Loucy (cell line): Measurements from ENCODE around the gene MUC12.
"Not testable (repeated sequence)": the region's sequence is repeated elsewhere in the genome, so short reads cannot be mapped to it uniquely, and the experiment has no call there.

ENCODE experiments used
- H2AFZ ChIP-seq: fragments of 200-600 bp; sonication (generic); 2 replicates; pipeline ENCODE4 v1.6.0; 2016; ENCODE audit warnings: antibody characterized with exemption, mild to moderate bottlenecking, low read length, moderate library complexity
- H3F3A ChIP-seq: fragments of 200-600 bp; 2 replicates; pipeline ENCODE4 v1.6.0; 2016; ENCODE audit warnings: antibody characterized with exemption, low read depth, mild to moderate bottlenecking
- H3K27me3 ChIP-seq: fragments of 200-600 bp; sonication (generic); 2 replicates; pipeline ENCODE4 v1.6.1; 2014; ENCODE audit warnings: low read length, mild to moderate bottlenecking; ENCODE audit not compliant: insufficient read depth, poor library complexity, severe bottlenecking
- H3K36me3 ChIP-seq: fragments of 200-600 bp; sonication (generic); 2 replicates; pipeline ENCODE4 v1.6.1; 2016; ENCODE audit warnings: low read length; ENCODE audit not compliant: insufficient read depth
- H3K4me1 ChIP-seq: fragments of 200-600 bp; sonication (generic); 2 replicates; pipeline ENCODE4 v1.5.1; 2014; ENCODE audit warnings: low read length, mild to moderate bottlenecking; ENCODE audit not compliant: insufficient read depth, poor library complexity, severe bottlenecking
- H3K4me2 ChIP-seq: fragments of 200-600 bp; sonication (generic); 2 replicates; pipeline ENCODE4 v1.6.0; 2014; ENCODE audit warnings: antibody characterized with exemption, low read length, low read depth, mild to moderate bottlenecking; ENCODE audit not compliant: poor library complexity, severe bottlenecking
- H3K4me3 ChIP-seq: fragments of 200-600 bp; sonication (generic); 2 replicates; pipeline ENCODE4 v1.5.1; 2014; ENCODE audit warnings: low read length, mild to moderate bottlenecking, mixed read lengths; ENCODE audit not compliant: poor library complexity, severe bottlenecking
- H3K79me2 ChIP-seq: fragments of 200-600 bp; sonication (generic); 2 replicates; pipeline ENCODE4 v1.6.1; 2014; ENCODE audit warnings: low read length; ENCODE audit not compliant: insufficient read depth
- H3K9ac ChIP-seq: fragments of 200-600 bp; sonication (generic); 2 replicates; pipeline ENCODE4 v1.6.0; 2014; ENCODE audit warnings: mild to moderate bottlenecking, low read depth, low read length, moderate library complexity; ENCODE audit not compliant: poor library complexity, severe bottlenecking
- H3K9me2 ChIP-seq: fragments of 200-600 bp; sonication (generic); replicated peaks from 2 replicates; pipeline ENCODE4 v1.6.1; 2016; ENCODE audit warnings: low read depth, low read length, mixed read lengths
- H3K9me3 ChIP-seq: fragments of 200-600 bp; sonication (generic); 2 replicates; pipeline ENCODE4 v1.6.1; 2014; ENCODE audit warnings: mild to moderate bottlenecking, antibody characterized with exemption, low read length, low read depth; ENCODE audit not compliant: insufficient read depth
- H4K20me1 ChIP-seq: fragments of 200-600 bp; sonication (generic); 2 replicates; pipeline ENCODE4 v1.6.0; 2014; ENCODE audit warnings: antibody characterized with exemption, low read length, mild to moderate bottlenecking; ENCODE audit not compliant: insufficient read depth, poor library complexity, severe bottlenecking
- CTCF ChIP-seq: fragments of 200-600 bp; sonication (generic); conservative IDR thresholded peaks from 2 replicates; pipeline ENCODE4 v1.5.1; 2014; ENCODE audit warnings: mild to moderate bottlenecking, antibody characterized with exemption, low read length
- EZH2phosphoT487 ChIP-seq: fragments of 200-600 bp; IDR thresholded peaks from 2 replicates; pipeline ENCODE4 v1.6.1; 2018; ENCODE audit warnings: antibody characterized with exemption, mild to moderate bottlenecking, moderate library complexity, borderline replicate concordance

MUC12 gene

GRCh38 chr7:100929808-100930174, 39.6 kb upstream of the MUC12 start:
- no peak for TF ChIP-seq EZH2phosphoT487
- TF ChIP-seq CTCF, result no peak
- H3K27me3 ChIP-seq, result no peaks in the 10 kb centered on the region
- H3F3A ChIP-seq, result no peaks in the 10 kb centered on the region
- H3K9me3 ChIP-seq, result no peaks in the 10 kb centered on the region
- H3K79me2 ChIP-seq, result no peaks in the 10 kb centered on the region
- no peak overlapping the region for H3K4me3 ChIP-seq
- no peaks in the 10 kb centered on the region for H3K4me1 ChIP-seq
- no peaks in the 10 kb centered on the region for H3K36me3 ChIP-seq
- H2AFZ ChIP-seq, result no peak overlapping the region
- H3K4me2 ChIP-seq, result no peak overlapping the region
- H3K9me2 ChIP-seq, result no peaks in the 10 kb centered on the region
- no peaks in the 10 kb centered on the region for H4K20me1 ChIP-seq
- H3K9ac ChIP-seq, result no peak overlapping the region

GRCh38 chr7:100933734-100934133, 35.6 kb upstream of the MUC12 start:
- no peaks in the 10 kb centered on the region for H4K20me1 ChIP-seq
- no peaks in the 10 kb centered on the region for H3K27me3 ChIP-seq
- no peak overlapping the region for H3K9ac ChIP-seq
- no peak for TF ChIP-seq CTCF
- TF ChIP-seq EZH2phosphoT487, result no peak
- H3K4me2 ChIP-seq, result no peak overlapping the region
- H3K79me2 ChIP-seq, result no peaks in the 10 kb centered on the region
- no peaks in the 10 kb centered on the region for H3F3A ChIP-seq
- no peaks in the 10 kb centered on the region for H3K9me2 ChIP-seq
- no peaks in the 10 kb centered on the region for H3K4me1 ChIP-seq
- no peaks in the 10 kb centered on the region for H3K9me3 ChIP-seq
- H3K36me3 ChIP-seq, result no peaks in the 10 kb centered on the region
- no peak overlapping the region for H2AFZ ChIP-seq
- no peak overlapping the region for H3K4me3 ChIP-seq

GRCh38 chr7:100935381-100935780, 34.0 kb upstream of the MUC12 start:
- not testable (repeated sequence) for H3K4me2 ChIP-seq

GRCh38 chr7:100936167-100936566, 33.2 kb upstream of the MUC12 start:
- not testable (repeated sequence) for H2AFZ ChIP-seq, H3K9ac ChIP-seq, H3K4me3 ChIP-seq, H3K9me2 ChIP-seq, H4K20me1 ChIP-seq, H3K4me1 ChIP-seq, H3K9me3 ChIP-seq, H3K4me2 ChIP-seq, H3K36me3 ChIP-seq, H3K79me2 ChIP-seq, H3K27me3 ChIP-seq, H3F3A ChIP-seq

More at GRCh38 chr7:100935381-100935780, 34.0 kb upstream of the MUC12 start:
- not testable (repeated sequence) for H3K36me3 ChIP-seq, H3K79me2 ChIP-seq, H3K4me1 ChIP-seq, H3K4me3 ChIP-seq, H3F3A ChIP-seq, H3K9me2 ChIP-seq, H2AFZ ChIP-seq, H3K9me3 ChIP-seq, H4K20me1 ChIP-seq, H3K27me3 ChIP-seq, H3K9ac ChIP-seq
